Body of pancreas (tissue), 4 donors: ENCODE results near the gene IL6ST. TPM values are rescaled to one million over a fixed set of nuclear protein-coding genes. Genes with fewer than 3 reads are reported as not detected.
"Not testable (repeated sequence)": the region's sequence is repeated elsewhere in the genome, so short reads cannot be mapped to it uniquely, and the experiment has no call there.

Experiments used
- ATAC-seq: fragments of 150-250 bp; one replicate; pipeline ENCODE4 v1.9.1; 2016
- DNase-seq, 4 donors: peaks; one replicate each; pipeline ENCODE4 v3.0.0-alpha.2; 2019
- H3K27ac ChIP-seq, 4 donors: fragments of 200-600 bp; sonication (generic); 1 replicate in 3 of 4; 2 replicates in 1 of 4; pipeline versions ENCODE4 v1.5.1 to v1.6.1; 2016 to 2019; ENCODE audit warnings: mild to moderate bottlenecking in 1 of 4, mixed read lengths in 1 of 4, moderate library complexity in 1 of 4
- H3K27me3 ChIP-seq, 2 donors: fragments of 200-600 bp; sonication (generic); one replicate each; pipeline ENCODE4 v1.6.0; 2016; ENCODE audit warnings: mild to moderate bottlenecking in 1 of 2
- H3K36me3 ChIP-seq, 2 donors: fragments of 200-600 bp; sonication (generic); replicated peaks in 1 of 2; 2 replicates each; pipeline ENCODE4 v1.5.1; 2016; ENCODE audit warnings: low read depth in 2 of 2; ENCODE audit not compliant: insufficient read depth in 1 of 2
- H3K4me1 ChIP-seq: fragments of 200-600 bp; sonication (generic); one replicate; pipeline ENCODE4 v1.6.0; 2016
- H3K4me3 ChIP-seq, 2 donors: fragments of 200-600 bp; sonication (generic); 1 replicate in 1 of 2; 2 replicates in 1 of 2; pipeline ENCODE4 v1.5.1; 2016 to 2019
- H3K9me3 ChIP-seq, 3 donors: fragments of 200-600 bp; sonication (generic); 1 replicate in 2 of 3; 2 replicates in 1 of 3; pipeline ENCODE4 v1.5.1; 2016
- CTCF ChIP-seq, 7 experiments: fragments of 450-650 bp in 4 of 7; fragments of 200-600 bp in 3 of 7; sonication (generic) in 3 of 7; IDR thresholded peaks; one replicate each; pipeline ENCODE4 v1.5.1; 2016 to 2019; ENCODE audit warnings: antibody characterized with exemption in 7 of 7
- POLR2A ChIP-seq, 3 donors: fragments of 450-650 bp; IDR thresholded peaks; one replicate each; pipeline ENCODE4 v1.6.1; 2016; ENCODE audit warnings: antibody characterized with exemption in 3 of 3, mild to moderate bottlenecking in 2 of 3
- WGBS, 2 donors: methylation state at CpG; one replicate each; pipeline ENCODE4 v1.1.5; 2017; 5-methylcytosine and 5-hydroxymethylcytosine counted together
- intact Hi-C: fragments of 100-400 bp; cut with DNase I; formaldehyde crosslinking; loops from one replicate; pipeline ENCODE4 v1.15.1; 2023
- total RNA-seq, 2 donors: library from RNA; depleted of rRNA; stranded (reverse); fragments of >200 nt; gene quantifications; one replicate each; pipeline ENCODE4 v1.1.0, GENCODE V29; 2016

Gene IL6ST
- total RNA-seq, 2 donors from 2014 or later, result 48.1 to 82.5 TPM

GRCh38 chr5:55993013-55993412 lies 1.8 kb downstream of the IL6ST start:
- WGBS, 2 donors, result 10 to 20% methylated on average over 5 of the region's 5 CpGs
- Histone ChIP-seq H3K4me3 (peak overlapping the region in 1 of 2 donors; percentile 51), H3K4me1 (peaks cover 53% of the 10 kb centered on the region), H3K27ac (peak overlapping the region; percentile 67 to 100 (median 98)), H3K36me3 (no peaks in the 10 kb centered on the region), H3K27me3 (no peaks in the 10 kb centered on the region), H3K9me3 (no peaks in the 10 kb centered on the region)
- ATAC-seq (no peak), DNase-seq (no peak)
- intact Hi-C loops, result no loop called here
- TF ChIP-seq POLR2A (IDR thresholded peaks at IDR 0.05) (no peak), CTCF (IDR thresholded peaks at IDR 0.05) (no peak)

- no peak overlapping the region for H3K4me3 ChIP-seq
- DNase-seq, result no peak
- intact Hi-C loops, result no loop called here
- H3K4me1 ChIP-seq, result peaks cover 54% of the 10 kb centered on the region
- no peaks in the 10 kb centered on the region for H3K9me3 ChIP-seq
- H3K27ac ChIP-seq, result peak overlapping the region in 2 of 4 donors; percentile 96 to 100
- TF ChIP-seq POLR2A (IDR thresholded peaks at IDR 0.05), result no peak
- TF ChIP-seq CTCF (IDR thresholded peaks at IDR 0.05), result no peak
- no peaks in the 10 kb centered on the region for H3K27me3 ChIP-seq
- H3K36me3 ChIP-seq, result no peaks in the 10 kb centered on the region
- ATAC-seq, result no peak
- WGBS, 2 donors, result 63 to 67% methylated on average over 5 of the region's 5 CpGs
Observed at GRCh38 chr5:55991768-55992486, 2.8 kb downstream of the IL6ST start.

GRCh38 chr5:55990895-55991294 lies 3.9 kb downstream of the IL6ST start:
- H3K36me3 ChIP-seq, H3K9me3 ChIP-seq, H3K4me3 ChIP-seq, intact Hi-C loops, DNase-seq, H3K27me3 ChIP-seq, ATAC-seq, H3K27ac ChIP-seq: not testable (repeated sequence)
- H3K4me1 ChIP-seq, result peaks cover 53% of the 10 kb centered on the region
- WGBS, 2 donors, result 82 to 93% methylated on average over 4 of the region's 4 CpGs

GRCh38 chr5:55989860-55990259 lies 4.9 kb downstream of the IL6ST start:
- DNase-seq (no peak), ATAC-seq (no peak)
- Histone ChIP-seq H3K9me3 (no peaks in the 10 kb centered on the region), H3K4me3 (no peak overlapping the region), H3K36me3 (no peaks in the 10 kb centered on the region), H3K27ac (no peak overlapping the region), H3K27me3 (no peaks in the 10 kb centered on the region), H3K4me1 (peaks cover 47% of the 10 kb centered on the region)
- WGBS, 2 donors, result 59 to 63% methylated on average over 1 of the region's 1 CpG
- no peak for TF ChIP-seq POLR2A (IDR thresholded peaks at IDR 0.05)
- TF ChIP-seq CTCF (IDR thresholded peaks at IDR 0.05), result no peak
- intact Hi-C loops, result no loop called here

- ATAC-seq (no peak), DNase-seq (no peak)
- Histone ChIP-seq H3K27ac (no peak overlapping the region), H3K4me1 (peaks cover 54% of the 10 kb centered on the region), H3K4me3 (no peak overlapping the region), H3K36me3 (no peaks in the 10 kb centered on the region), H3K27me3 (no peaks in the 10 kb centered on the region), H3K9me3 (no peaks in the 10 kb centered on the region)
- WGBS, 2 donors, result 29 to 33% methylated on average over 4 of the region's 4 CpGs
- TF ChIP-seq POLR2A (IDR thresholded peaks at IDR 0.05) (no peak), CTCF (IDR thresholded peaks at IDR 0.05) (no peak)
- intact Hi-C loops, result no loop called here
Observed at GRCh38 chr5:55988979-55989638, 5.7 kb downstream of the IL6ST start.

- intact Hi-C loops, H3K36me3 ChIP-seq, H3K27ac ChIP-seq, H3K9me3 ChIP-seq, ATAC-seq, H3K27me3 ChIP-seq, H3K4me3 ChIP-seq, DNase-seq: not testable (repeated sequence)
- 94 to 96% methylated on average over 10 of the region's 10 CpGs for WGBS, 2 donors
- H3K4me1 ChIP-seq, result peaks cover 59% of the 10 kb centered on the region
Observed at GRCh38 chr5:55988428-55988827, 6.3 kb downstream of the IL6ST start.
